Measurements from ENCODE around the gene PIP5K1C.

GRCh38 chr19:3599776-3600187 lies 100.5 kb downstream of the PIP5K1C start:
- no peak for TF ChIP-seq CTCF (IDR thresholded peaks at IDR 0.05 in 8 of 11, conservative IDR thresholded peaks at IDR 0.05 in 3 of 11)
- TF ChIP-seq POLR2AphosphoS5 (IDR thresholded peaks at IDR 0.05), result no peak
- no peak for TF ChIP-seq POLR2A (IDR thresholded peaks at IDR 0.05)
